GM12892 (cell line): ENCODE data around the gene NBPF11.
"Not testable (repeated sequence)": the region's sequence is repeated elsewhere in the genome, so short reads cannot be mapped to it uniquely, and the experiment has no call there.

Source experiments
- POLR2A ChIP-seq: IDR thresholded peaks from 2 replicates; pipeline ENCODE4 v1.6.1; 2011; ENCODE audit warnings: low read depth, low read length, control low read depth
- POLR2AphosphoS5 ChIP-seq: IDR thresholded peaks from 2 replicates; pipeline ENCODE4 v1.6.1; 2011; ENCODE audit warnings: low read depth, low read length, control low read depth
- TAF1 ChIP-seq: IDR thresholded peaks from 2 replicates; pipeline ENCODE4 v1.6.1; 2011; ENCODE audit warnings: low read depth, mild to moderate bottlenecking, control low read depth, low read length, borderline replicate concordance

DNA sequence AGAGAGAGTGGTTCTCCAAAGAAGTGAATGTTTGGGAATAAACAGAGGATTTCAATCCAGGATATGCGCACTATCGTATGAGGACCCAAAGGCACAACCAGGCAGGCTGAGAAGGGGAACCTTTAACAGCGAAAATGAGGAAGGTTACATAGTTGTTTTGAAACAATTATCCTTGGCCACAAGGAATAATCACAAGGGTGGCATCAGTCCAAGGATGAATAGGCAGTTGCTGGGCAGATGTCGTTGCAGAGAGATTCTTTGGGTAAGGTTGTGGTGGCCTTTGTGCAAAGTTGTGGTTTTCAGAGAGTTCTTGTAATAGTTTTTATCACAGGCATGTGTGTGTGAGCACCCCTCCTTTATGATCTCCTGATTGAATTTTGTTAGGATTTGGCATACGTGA lies 94.7 kb downstream of the NBPF11 start:
- not testable (repeated sequence) for TF ChIP-seq POLR2AphosphoS5, POLR2A, TAF1
